Measurements from ENCODE around the gene MUC15. TPM values are rescaled to one million over a fixed set of nuclear protein-coding genes. Genes with fewer than 3 reads are reported as not detected.

Gene MUC15
- total RNA-seq, 1 experiment from 2014 or later: 1.6 TPM

DNA sequence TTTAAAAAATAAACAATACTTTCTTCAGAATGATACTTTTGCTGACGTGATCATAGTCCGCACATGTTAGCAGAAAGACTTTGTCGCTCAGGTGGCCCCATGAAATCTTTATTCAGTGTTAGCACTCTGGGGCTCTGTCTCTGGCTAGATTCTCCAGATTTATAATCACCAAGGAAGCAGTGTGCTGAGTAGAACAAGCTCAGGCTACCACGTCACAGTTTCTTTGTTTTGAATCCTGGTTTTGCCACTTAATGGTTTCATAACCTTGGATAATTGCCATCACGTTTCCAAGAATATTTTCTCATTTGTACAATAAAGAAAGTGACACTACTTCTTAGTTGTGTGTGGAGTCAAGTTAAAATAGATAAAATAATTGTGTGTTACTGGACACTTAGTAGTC lies 3.9 kb upstream of the MUC15 start:
- no peak for DNase-seq (ENCODE audit: low read depth)

DNA sequence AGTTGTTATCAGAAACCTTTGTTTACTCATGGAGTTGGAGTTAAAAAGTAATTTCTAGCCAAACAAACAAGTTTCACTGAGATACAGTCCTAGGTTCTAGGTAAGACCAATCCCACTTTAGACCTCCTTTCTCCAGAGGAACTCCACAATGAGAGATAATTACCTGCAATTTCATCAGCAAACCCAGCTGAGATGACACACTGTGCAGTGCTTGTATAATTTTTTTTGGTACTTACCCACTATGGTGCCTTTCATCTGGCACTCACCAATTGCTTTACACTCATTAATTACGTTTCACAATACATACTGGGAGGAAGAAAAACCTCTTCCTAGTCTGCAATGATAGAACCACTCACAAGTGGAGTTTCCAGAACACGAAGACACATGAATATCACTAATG lies 1.8 kb upstream of the MUC15 start:
- DNase-seq (ENCODE audit: low read depth): no peak

DNA sequence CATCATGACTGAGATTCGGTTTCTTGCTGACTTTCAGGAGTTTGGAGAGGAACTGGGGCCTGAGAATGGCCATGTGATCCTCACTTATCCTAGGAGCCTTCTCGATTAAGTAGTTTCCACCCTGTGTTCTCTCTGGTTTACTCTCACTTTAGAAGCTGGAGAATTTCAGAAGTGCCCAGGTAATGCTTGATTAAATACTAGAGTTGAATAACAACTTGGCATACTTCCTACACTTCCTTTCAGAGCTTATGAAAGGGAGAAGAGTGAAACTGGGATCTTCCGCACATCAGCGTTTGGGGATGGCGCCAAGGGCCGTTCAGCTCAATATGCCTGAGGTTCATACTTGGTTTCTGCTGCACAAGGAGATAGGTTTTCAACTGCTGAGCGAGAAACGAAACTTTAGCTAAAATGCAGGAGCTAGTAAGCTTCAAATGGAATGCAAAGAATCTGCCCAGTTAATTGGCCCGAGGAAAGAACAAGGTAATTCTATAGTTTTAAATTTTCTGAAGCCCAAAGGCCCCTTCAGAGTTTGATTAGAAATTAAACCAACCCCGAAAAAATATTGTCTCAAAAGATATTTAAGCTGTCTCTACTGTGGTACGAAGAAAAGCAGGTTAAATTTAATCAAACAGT lies 823 bp upstream of the MUC15 start:
- no peak for DNase-seq (ENCODE audit: low read depth)

DNA sequence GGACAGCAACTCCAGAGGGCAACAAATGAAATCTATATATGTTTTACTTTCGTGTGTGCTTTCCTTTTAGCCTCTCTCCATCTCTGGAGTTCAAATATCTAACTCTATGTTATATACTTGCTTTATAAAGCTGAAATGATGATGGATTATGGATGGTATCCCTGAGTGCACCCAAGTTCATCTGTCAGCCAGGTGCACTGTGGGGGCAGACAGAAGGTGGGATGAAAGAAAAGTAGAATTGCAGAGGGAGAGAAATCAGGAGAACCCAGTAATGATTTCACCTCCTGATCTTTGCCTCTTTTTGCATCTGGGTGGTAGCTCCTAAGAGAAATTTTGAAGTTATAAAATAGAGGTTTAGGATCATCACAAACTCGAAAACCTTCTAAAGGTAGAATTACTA lies 2.4 kb downstream of the MUC15 start:
- DNase-seq (ENCODE audit: low read depth): no peak

DNA sequence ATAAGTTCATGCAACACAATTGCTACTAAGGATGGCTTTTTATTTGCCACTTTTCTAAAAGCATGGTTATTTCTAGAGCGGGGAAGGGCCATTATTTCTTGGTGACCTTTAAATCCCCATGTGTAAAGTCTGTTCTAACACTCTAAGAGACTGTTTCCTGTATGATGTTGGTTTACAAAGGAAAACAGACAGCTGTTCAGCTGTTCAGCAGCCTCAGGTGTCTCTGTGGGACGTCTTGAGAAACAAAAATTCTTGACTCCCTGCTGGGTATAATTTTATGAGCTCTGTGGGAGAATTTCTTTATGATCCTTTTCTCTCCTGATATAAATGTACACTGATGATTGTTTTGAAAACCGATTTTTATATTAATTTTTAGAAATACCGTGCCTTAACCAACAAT lies 13.9 kb downstream of the MUC15 start:
- DNase-seq (ENCODE audit: low read depth): no peak

DNA sequence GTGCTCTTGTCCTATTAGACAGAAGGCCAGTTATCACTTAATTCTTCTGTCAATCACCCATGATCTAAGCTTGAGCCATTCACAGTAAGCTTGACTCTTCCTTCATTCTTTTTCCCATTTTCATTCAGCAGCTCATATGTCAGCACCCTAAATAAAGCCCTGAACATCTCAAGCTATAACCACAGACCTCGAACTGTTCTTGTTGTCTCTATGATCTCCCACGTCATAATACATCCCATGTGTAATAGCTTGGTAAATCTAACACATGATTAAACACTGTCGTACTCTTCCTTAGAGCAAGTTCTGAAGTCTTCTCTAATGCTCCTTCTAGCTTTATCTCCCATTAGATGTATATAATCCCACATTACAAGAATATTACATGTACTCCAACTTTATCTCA lies 14.4 kb downstream of the MUC15 start:
- DNase-seq (ENCODE audit: low read depth): no peak

DNA sequence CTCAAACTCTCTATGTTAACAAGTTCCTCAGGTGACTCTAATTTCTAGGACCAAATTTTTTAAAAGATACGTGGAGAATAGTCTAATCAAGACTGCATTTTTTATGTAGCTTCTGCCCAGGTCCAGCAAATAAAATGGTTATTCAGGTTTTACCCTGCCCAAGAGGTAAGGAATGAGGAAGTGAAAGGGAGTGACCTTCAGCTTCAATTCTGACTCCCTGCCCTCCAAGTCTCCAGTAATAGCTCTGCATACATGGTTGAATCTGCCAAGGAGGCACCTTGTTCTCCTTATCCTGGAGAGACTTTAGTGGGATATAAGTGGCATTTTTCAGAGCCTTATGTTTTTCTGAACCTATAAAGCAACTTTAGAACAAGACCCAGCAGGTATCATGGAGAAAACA lies 15.5 kb downstream of the MUC15 start:
- no peak for DNase-seq (ENCODE audit: low read depth)

DNA sequence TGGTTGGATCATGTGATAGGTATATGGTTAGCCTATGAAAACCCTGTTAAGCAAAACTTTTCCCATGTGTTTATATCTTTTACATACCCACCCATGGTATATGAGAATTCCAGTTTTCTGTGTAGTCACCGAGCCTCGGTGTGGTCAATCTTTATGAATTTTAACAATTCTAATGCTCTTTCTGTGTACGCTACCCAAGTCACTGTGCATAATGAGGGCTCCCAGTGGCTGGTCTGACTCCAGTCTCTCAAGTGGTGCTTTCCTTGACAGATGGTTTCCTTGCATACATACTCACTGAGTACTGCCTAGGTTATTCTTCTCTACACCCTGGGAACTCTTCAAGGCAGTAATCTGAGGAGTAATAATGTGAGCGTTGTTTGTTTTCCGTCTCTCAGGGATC lies 17.6 kb downstream of the MUC15 start:
- no peak for DNase-seq (ENCODE audit: low read depth)

DNA sequence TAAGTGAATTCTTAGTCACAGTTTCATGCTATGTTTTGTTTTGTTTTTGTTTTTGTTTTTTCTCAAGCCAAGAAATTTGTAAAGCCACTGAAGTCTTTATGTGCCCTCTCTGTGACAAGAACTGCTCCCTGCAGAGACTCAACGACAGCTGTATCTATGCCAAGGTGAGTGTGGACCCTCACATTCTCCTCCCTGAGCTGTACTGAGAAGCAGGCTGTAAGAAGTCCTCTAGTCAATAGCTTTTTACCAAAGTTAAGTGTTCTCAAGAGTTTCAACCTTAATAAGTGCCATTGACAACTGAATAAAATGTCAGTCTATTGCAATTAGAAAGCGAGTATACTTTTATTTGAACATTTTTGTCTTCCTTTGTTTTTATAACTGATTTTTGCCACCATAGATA lies 18.9 kb downstream of the MUC15 start:
- DNase-seq (ENCODE audit: low read depth): no peak

DNA sequence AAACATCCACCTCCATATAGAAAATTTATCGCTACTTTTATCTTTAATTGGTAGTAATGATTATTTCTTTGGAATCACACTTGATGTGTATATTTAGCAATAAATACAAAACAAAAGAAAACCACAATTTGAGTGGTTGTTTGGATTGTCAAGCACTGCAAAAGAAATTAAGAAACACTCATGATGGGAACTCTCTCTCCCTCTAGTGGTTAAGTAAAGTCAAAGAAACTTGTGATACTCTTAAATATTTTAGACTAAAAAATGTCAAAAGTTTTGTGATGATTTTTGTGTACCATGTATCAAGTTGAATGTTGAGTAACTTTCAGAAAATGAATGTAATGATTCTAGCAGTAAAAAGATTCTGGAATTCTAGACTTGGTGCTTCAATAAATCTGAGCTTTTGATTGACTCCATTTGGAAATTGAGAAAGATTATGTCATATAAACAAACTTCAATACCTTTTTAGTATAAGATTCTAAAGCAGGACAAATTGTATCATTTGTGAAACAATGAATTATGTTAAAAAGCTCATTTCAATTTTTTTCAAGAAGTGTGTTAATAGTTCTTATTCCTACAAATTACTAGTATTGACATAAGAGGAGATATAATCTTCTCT lies 20.8 kb downstream of the MUC15 start:
- no peak for DNase-seq (ENCODE audit: low read depth)

DNA sequence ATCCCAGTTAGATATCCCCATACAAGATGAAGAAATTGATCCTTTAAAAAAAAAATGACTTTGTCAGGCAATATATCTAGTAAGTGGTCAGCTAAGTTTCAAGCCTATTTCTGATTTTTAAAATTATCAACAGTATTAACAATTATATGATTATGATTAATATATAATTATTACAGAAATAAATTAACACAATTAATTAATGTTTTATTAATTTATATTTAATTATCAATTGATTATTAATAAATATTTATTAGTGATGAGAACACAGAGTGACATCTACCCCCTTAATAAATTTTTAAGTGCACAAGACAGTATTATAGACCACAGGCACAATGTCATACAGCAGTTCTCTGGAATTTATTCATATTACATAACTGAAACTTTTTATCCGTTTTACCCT lies 22.0 kb downstream of the MUC15 start:
- DNase-seq (ENCODE audit: low read depth): no peak

DNA sequence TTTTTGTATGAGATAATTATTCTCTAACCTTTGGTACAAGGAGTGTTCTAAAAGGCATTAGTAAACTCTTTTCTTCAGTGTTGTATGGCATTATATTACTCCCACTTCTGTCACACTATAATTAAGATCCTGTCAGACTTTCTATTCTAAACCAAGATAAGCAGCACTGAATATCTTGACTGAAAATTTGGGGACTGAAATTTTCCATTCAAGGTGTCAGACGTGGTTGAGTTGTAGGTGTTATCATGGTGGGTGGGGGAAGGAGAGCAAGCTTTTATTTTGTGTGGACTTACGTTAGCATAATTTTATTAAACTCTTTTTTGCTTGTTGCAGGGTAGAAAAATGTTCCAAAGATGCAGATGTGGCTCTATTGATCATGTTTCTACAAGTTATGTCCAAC lies 22.9 kb downstream of the MUC15 start:
- no peak for DNase-seq (ENCODE audit: low read depth)

DNA sequence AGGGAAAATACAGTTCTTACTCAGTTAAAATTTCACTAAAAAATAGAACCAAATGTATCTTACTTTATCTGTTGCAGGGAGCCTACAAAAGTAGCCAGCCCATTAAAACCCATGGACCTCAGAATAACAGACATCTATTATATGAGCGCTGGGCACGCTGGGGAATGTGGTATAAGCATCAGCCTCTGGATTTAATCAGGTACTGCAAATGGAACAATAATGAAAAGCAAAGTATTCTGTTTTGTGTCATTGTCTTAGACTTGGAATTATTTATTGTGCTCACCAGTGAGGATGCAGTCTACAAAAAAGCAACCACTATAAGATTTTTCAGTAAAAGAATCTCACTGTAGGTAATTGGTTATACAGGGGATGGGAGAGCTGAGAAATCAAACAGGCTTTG lies 30.2 kb downstream of the MUC15 start:
- no peak for DNase-seq (ENCODE audit: low read depth)

DNA sequence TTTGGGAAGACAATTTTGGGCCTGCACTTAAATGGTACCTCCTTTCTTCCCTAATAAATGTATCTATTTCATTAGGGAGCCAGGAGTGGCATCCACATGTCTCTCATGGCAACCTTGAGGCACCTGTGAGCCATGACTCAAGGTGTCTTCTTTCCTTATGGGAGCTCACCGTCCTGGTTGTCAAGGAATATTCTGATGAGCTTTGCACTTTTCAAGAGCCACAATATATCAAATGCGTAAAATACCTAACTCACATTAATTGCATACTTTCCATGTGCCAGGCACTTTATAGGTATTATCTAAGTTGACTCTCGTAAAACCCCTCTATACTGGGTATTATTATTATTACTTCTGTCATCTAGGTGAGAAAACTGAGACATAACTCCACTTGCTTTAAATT lies 32.5 kb downstream of the MUC15 start:
- no peak for DNase-seq (ENCODE audit: low read depth)

DNA sequence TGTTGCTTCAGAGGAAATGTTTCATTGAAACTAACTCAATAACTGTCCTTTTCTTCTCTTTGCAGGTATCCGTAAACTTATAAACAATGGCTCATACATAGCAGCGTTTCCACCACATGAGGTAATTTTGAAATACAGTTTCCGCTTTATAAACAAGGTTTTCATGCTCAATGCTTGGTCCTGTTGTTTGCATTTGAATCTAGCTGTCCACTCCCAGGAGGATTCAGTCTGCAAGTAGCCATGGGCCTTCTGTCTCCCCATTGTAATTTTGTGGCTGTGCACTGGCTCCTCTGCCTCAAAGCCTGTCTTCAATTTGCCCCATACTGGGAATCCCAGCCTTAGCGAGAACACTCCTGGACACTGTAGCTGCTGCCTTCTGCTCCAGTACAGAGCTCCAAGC lies 34.7 kb downstream of the MUC15 start:
- no peak for DNase-seq (ENCODE audit: low read depth)

DNA sequence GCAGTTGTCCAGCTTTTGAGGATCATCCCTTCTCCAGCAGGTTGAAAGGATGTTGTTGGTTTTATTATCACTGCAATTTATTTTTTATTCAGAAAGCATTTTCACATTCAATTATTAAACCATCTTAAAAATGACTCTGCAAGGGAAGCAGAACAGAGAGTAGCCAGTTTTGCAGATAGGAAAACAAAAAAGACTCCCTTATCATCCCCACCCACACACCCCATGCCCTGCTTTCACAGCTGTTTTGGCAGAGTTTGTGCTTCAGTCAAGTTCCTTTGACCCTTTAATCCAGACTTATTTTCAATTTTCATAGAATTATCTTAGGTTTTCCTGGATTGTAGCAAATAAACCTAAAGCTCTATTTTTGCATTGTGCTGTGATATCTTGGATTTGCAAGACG lies 44.4 kb downstream of the MUC15 start:
- DNase-seq (ENCODE audit: low read depth): no peak

DNA sequence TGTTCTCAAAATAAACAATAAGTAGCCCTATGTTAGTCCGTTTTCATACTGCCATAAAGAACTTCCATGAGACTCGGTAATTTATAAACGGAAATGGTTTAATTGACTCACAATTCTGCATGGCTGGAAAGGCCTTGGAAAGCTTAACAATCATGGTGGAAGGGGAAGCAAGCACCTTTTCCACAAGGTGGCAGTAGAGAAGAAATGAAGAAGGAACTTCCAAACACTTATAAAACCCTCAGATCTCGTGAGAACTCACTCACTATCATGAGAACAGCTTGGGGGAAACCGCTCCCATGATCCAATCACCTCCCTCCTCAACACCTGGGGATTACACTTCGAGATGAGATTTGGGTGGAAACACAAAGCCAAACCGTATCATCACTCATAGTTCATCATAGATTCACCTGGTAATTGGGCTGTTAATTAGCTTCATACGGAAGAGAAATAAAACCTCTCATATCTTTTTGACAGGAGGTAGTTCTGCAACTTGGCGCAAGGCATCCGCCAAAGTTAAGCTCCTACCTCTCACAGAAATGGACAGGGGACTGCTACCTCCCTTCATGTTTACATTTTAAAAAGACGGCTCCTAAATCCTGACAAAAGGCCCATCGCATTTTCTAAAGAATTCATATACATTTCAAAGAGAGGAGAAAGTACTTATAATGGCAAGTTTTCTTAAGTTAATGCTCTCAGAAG lies 49.0 kb downstream of the MUC15 start:
- peak; percentile 64 for DNase-seq (ENCODE audit: low read depth)

DNA sequence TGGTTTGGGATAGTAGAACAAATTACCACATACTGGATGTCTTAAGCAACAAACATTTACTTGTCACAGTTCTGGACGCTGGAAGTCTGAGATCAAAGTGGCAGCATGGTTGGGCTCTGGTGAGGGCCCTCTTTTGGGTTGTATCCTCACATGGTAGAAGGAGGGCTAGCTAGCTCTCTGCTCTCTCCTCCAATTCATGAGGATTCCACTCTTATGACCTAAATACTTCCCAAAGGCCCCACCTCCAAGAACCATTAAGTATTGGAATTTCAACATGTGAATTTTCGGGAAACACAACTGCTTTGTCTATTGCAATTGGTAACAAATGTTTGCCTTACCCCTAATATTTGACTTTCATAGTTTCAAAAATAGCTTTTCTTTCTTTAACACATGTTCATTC lies 52.6 kb downstream of the MUC15 start:
- DNase-seq (ENCODE audit: low read depth): no peak

DNA sequence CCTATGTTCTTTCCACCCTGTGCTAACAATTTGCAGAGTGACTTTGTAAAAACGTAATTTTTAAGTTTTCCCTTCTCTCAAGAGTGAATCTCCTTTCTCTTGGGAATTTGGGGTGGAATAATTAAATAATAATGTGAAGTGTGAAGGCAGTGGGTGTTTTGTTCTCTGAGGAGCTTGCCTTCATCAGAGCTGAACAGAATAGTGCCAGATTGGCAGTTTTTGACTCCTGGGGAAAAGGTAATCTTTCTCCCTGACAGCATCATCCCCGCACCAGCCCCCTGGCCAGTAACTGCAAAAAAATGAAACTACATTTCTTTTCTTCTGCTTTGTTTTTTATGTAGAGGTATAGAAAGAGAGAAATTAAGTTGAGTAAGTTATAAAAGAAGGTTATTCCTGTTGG lies 59.9 kb downstream of the MUC15 start:
- no peak for DNase-seq (ENCODE audit: low read depth)

DNA sequence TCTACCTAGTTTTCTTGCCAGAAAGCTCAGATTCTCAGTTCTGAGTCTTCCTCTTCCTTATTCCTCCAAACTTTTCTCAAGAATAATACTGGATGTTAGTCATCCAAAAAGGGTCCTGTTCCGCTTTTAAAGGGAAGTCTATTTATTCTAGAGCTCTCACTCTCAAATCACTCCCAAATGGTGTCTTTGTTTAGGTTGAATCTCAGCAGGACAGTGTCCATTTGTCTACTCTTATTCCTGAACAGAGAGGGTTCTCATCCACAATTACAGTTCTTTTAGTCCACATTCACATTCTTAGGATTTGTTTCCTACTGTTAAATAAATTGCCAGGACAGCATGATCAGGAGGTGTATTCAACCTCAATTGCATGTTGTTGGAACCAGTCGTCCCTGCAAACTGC lies 61.3 kb downstream of the MUC15 start:
- DNase-seq (ENCODE audit: low read depth): no peak

DNA sequence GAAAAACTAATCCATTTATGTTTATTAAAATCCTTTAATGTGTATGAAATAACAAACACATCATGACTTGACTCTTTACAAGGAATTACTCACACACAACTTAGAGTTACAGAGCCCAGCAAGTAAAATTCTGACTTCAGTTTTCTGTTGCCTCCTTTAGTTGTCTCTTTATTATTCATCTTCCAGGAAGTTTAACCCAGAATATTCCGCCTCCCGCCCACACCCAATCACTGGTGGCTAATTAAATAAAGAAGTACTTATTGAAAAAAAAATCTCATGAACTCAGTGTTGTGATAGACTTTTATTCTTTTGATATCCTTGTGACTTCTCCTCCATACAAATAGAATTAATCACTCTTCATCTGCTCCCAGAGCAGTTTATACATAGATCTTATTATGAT lies 61.9 kb downstream of the MUC15 start:
- DNase-seq (ENCODE audit: low read depth): no peak
